CD4-positive, alpha-beta T cell treated with Interleukin-21 for 1 hour (primary cell): ENCODE data around the gene CLDN10.

ENCODE experiments used
- DNase-seq: peaks from one replicate; pipeline ENCODE4 v3.0.0-alpha.2; 2020

The CLDN10 gene

DNA sequence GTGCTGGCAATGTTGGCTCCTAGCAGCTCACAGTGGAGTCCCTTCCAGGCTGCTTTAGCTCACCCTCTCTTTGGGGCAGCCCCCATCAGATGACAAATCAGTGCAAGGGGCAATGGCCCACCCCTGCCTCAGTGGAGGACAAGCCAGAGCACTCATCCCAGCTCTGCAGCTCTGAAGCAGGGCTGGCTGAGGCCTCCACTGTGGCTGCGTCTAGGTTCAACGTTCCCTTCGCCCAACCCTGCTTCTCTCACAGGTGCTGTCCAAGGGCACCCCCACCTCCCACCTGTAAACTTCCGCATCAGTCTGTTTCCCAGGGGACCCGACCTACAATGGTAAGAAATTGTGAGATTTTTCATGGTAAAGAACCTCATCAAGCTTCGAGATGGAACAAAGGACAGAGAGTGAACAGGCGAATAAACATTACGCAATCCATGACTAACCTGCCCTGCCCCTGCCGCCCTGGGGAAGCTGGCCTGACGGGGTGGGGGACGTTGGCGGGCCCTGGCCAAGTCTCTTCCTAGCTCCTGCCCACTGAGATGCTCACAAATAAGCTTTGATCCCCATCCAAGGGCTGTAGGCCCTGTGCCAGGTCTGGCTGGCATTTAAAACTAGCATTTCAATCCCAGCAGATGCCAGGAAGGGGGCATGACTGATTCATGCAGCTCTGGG, 51.5 kb downstream of the CLDN10 start:
- DNase-seq: no peak

GRCh38 chr13:95604556-95604915, 52.0 kb downstream of the CLDN10 start:
- DNase-seq: no peak

GRCh38 chr13:95605448-95606125, 53.1 kb downstream of the CLDN10 start:
- no peak for DNase-seq

- DNase-seq: no peak
Measured at GRCh38 chr13:95607366-95607765, 54.8 kb downstream of the CLDN10 start.

GRCh38 chr13:95608640-95609323, 56.3 kb downstream of the CLDN10 start:
- DNase-seq: no peak

DNA sequence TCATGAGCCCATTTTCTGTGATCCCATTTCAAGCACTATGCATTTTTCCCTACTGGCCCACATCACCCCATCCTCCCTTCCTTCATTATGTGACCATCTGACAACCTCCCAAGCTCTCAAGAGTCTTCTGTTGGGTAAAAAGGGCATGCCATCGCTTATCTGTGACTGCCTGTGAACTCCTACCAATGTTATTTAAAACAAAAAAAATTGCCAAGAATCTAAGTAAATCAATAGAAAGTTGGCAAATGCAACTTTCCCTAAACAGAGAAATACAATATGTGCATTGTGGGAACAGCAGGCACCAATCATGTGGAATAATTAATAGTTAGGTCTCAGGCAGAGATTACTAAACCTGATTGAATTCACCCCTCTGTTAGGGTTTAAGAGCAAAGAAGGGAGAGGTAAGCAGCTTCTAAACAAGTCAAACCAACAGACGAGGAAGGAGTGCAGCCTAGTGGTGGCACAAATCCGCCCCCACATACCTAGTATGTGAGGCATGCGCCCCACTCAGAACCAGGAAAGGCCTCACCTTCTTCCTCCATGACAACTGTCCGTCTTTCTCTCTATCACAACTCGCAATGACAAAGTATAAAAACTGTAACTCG, 62.2 kb downstream of the CLDN10 start:
- no peak for DNase-seq

DNA sequence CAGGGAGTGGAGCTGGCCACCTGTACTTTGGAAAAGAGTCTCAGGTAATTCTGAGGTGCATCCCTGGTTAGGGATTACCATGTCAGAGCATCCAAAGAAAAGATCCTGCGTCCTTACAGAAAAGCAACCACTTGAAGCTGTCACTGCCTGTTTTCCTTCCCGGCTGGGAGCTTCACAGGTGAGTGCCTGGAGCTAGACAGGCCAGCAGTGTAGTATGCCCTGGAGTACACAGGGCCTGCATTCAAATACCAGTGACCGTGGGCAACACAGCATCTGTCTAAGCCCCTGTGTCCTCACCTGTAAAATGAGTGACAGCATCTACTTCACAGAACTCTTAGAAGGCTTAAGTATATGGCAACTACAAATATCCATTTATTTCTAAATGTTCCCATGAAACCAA, 63.0 kb downstream of the CLDN10 start:
- DNase-seq: no peak

GRCh38 chr13:95620030-95620824, 67.7 kb downstream of the CLDN10 start:
- DNase-seq: no peak

DNA sequence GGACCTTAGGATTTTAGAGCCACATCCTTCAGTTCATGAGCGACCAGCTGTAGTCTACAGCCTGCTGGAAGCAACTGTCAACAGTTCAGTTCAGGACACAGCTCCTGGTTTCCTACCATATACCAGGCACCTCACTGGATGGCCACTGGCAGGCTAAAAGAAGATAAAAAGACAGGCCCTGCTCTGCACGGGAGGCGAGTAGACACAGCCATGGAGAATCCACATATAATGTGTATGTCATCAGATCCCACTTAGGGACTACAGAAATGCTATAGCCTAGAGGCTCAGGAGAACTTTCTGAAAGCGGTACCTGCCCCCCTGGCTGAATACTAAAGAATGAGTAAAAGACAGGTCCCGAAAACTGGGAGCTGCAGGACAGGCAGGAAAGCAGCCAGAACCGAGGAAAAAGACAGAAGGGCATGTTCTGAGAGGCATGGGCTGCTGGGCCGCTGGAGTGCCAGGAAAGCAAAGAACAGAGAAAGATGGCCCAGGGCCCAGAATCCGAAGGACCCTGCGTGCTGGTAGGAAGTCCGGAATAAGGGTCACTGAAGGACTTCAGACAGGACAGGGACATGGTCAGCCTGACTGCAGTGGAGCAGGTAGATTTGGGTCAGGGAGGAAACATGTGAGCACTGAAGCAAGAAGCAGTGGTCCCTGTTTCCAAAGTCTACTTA, 68.4 kb downstream of the CLDN10 start:
- no peak for DNase-seq

DNA sequence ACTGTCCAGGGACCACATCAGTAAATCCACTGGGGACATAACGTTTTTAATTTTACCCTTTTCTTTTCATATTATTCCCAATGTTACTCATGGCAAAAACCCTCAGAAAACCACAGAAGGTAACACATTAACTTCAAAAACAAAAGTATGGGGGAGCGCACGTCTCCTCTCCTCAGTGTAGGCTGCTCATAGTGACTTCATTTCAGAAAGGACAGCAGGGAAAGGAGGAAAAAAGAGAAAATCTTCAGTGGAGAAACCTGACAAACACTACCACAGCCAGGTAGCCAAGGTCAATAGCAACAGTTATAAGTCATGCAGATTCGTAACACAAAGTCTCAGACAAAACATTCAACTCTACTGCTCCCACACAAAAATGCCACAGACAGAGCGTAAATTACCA, 70.6 kb downstream of the CLDN10 start:
- DNase-seq: no peak

- peak; percentile 37 for DNase-seq
Measured at GRCh38 chr13:95624020-95624419, 71.5 kb downstream of the CLDN10 start.

DNA sequence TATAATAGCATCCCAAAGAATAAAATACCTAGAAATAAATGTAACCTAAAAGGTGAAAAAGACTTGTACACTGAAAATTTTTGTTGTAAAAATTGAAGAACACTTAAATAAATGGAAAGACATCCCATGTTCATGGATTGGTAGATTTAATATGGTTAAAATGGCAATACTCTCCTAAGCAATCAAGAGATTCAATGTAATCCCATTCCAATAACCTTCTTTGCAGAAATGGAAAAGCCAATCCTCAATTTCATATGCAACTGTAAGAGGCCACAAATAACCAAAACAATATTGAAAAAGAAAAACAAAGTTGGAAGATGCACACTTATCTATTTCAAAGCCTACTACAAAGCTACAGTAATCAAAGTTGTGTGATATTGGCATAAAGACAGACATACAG, 74.2 kb downstream of the CLDN10 start:
- DNase-seq: no peak

DNA sequence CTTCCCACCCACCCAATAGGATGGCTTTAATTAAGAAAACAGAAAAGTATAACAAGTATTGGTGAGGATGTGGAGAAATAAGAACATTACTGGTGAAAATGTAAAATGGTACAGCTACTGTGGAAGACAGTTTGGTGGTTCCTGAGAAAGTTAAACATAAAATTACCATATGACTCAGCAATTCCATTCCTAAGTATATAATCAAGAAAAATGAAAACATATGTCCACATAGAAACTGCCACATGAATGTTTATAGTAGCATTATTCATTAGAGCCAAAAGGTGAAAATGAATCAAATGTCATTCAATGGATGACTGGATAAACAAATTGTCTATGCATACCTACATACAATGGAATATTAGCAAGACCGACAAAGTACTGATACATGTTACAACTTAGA, 75.1 kb downstream of the CLDN10 start:
- DNase-seq: no peak

GRCh38 chr13:95628488-95628887, 76.0 kb downstream of the CLDN10 start:
- no peak for DNase-seq

GRCh38 chr13:95629071-95629470, 76.6 kb downstream of the CLDN10 start:
- no peak for DNase-seq
